Measurements from ENCODE around the gene DUOXA2.
A peak's percentile ranks its signal among the peaks of the same experiment; 100 is the strongest.
"Not testable (repeated sequence)": the region's sequence is repeated elsewhere in the genome, so short reads cannot be mapped to it uniquely, and the experiment has no call there.

The DUOXA2 gene

DNA sequence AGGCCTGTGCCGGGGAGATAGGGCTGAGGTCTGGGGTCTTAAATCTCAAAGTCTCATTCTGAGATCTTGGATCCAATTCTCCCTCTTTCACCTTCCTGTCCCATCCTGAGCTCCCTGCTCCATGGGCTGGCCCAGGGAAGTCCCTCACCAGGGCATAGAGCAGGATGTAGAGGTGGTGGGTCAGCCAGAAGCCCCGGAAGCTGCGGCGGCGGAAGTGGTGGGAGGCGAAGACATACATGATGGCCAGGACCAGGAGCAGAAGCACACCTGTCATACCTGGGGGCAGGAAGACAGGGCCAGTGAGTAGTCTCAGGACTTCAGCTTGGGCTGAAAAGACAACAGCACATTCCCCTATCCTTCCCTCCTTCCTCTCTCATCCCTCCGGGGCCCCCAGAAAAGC is 16.7 kb upstream of the DUOXA2 start:
- DNase-seq: no peak

DNA sequence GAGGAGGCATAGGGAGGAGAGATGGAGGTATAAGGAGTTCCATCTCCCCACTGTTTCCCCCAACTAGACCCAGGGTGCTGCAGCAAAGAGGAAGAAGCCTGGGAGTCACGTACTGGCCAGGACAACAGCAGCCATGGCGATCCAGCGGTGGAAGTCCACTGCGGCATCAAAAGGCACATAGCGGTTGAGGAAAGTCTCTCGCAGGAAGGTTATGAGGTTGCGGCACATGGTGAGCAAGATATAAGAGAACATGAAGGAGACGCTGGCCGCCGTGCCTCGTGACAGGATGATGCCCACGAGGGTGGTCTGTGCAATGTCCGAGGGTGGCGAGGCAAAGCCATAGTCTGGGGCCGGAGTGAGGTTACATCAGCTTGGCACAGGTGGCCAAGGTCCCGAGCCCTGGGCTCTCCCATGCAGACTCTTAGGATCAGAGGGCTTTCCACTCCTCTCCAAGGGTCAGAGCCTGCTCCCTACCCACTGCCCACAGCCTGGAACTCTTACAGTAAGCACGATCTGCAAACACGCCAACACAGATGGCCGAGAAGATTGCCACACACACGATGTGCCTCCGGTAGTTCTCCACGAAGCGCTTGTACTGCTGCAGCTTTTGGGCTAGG is 14.5 kb upstream of the DUOXA2 start:
- DNase-seq: no peak

DNA sequence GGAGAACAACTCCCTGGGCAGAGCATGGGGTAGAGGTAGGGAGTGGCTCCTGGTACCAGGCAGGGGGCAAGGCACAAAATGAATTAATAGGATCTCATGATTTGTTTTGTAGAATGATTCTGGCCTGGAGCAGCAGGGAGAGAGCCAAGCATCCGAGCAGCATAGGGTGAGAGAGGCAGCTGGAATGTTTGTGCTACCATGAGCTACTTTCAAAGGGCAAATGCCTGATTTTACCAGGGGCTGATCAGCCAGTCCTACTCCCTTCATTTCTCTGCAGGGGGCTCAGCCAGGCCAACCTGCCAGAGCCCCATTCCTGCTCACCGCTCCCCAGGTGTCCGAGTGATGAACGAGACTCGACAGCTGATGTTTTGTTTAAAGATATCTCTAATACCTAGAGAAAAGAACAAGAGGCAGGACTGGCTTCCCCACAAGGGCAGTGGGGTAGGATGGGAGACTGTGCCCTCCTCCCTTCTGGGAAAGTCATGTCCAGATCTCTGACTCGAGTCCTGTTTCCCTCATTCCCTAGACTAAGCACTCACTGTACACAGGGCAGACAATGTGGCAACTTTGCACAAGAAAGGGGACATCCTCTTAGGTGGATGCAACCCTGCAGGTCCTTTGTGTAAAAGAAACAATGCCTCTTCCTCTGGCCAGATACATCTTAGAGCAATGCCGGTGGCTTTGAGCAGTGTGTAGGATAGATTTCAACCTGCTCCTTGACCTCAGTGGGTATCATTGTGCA is 13.1 kb upstream of the DUOXA2 start:
- DNase-seq: peak; percentile 55

DNA sequence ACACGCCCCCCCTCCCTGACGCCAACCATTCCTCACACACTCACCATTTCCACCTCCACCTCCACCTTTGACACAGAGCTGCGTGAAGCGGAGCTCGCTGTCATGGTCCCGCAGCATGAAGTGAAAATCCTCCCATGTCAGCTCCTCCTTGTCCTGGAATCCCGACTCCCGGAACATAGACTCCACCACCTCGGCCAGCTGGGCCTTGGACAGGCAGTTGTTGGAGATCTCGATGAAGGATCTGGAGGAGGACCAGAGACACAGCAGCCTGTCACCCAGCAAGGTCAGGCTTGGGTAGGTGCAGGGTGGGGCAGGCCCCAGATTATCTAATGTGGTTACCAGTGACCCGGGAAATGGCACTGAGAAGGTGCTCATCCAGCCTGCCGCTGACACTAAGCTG is 12.4 kb upstream of the DUOXA2 start:
- no peak for DNase-seq

DNA sequence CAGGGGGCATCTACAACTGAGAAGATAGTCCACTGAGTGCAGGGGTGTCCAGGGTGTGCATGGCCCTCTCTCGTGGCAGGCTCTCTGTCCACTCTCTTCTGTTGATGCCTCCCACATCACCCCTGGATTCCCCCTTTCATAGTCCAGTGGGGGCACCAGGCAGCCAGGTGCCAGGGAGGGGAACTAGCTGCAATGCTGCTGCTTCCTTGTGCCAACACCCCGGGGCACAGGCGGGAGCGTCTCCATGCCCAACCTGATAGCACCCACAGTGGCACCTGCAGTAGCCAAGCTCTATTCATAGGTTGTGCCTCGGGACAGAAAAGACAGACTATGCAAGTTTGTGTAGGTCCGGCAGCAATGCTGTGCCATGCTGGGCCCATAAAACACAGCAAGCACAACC is 11.9 kb upstream of the DUOXA2 start:
- no peak for DNase-seq

DNA sequence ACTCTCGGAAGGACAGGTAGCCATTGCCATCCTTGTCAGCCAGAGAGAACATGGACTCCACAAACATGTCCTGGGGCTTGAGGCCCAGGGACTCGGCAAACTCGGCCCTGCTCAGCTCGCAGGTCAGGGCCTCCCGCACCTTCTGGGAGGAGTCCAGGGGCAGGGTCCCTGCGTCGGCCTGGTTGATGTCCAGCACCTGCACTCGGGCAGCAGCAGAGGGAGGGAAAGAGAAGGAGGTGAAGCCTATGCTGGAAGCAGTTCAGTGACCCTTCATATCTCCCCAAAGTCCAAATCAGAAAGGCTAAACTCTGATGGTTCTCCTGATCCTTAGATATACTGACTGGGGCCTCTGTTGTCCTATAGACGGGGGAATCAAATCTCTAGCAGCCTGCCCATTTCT is 10.0 kb upstream of the DUOXA2 start:
- DNase-seq: not testable (repeated sequence)

DNA sequence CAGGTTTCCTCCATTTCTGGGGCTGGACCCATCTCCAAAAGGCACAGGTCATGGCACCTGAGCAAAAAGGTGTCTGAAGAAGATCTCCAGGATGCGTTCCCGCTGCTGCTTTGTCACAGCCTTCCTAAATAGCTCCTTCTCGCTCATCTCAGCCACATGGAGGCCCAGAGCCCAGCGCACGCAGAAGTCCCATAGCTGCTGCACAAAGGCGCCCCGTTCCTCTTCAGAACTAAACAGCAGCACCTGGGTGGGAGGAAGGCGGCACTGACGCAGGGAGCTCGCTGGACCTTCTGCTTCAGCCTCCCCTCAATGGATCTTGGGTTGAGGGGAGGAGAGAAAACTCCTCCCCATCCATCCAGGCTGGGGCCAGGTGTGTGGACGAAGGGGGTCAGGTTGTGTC is 8.5 kb upstream of the DUOXA2 start:
- no peak for DNase-seq

DNA sequence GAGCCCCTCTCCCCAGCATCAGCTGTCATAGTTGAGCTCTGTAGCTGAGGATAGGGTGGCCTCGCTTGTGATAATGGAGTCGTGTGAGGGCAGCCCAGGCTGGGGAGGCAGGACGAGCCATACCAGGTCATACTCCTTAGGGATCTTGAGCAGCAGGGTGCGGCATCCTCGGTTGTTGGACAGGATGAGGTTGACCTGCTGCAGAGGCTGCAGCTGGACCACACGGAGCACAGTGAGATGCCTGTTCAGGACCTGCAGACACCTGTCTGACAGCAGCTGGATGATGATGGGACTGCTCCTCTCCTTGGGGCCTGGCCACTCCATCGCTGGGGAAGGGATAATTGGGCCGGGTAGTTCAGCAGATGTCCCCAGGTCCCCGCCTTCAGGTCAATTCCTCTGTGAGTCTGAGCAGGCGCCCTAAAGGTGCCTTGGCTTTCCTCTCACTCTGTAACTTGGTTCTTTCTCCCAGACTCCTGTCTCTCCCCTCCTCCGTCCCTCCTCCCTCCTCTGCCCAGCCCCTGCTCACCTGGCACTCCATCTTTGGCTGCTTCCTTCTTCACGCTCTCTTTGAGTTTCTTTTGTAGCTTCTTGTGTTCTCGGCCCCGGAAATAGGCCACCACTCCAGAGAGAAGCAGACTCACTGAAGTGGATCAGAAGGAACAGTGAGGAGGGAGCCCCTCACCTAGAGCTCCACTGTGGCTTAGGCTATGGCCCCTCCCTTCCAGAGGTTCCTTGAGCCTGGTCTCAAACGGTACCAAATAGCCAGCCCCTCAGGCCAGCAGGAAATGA is 7.9 kb upstream of the DUOXA2 start:
- no peak for DNase-seq

DNA sequence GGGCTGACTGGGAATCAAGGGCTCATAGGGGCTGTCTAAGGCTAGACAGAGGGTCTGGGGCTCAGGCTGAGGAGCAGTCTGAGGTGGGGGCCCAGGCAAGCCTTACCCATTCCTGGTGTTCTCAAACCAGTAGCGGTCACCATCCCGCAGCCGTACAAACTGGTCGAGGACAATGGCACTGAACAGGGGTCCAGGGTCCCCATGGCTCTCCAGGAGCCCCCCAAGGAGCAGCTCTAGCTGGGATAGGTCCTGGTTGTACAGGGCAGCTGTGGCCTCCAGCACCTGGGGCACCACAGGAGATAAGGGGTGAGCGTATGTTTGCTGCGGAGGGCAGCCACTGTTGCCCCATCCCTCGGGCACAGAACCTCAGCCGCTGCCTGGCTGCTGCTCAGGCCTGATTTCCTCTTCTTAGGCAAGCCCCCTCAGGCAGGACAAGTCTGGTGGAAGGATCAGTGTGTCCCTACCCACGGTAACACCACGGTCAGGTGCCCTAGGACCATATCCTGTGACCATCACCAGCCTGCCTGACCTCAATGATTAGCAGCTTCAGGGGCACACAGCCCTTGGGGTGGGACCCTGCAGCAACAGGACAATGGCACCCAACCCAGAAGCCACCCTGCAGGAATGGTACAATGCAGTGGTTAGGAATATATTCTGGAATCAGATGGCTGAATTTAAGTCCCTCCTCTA is 6.0 kb upstream of the DUOXA2 start:
- no peak for DNase-seq

DNA sequence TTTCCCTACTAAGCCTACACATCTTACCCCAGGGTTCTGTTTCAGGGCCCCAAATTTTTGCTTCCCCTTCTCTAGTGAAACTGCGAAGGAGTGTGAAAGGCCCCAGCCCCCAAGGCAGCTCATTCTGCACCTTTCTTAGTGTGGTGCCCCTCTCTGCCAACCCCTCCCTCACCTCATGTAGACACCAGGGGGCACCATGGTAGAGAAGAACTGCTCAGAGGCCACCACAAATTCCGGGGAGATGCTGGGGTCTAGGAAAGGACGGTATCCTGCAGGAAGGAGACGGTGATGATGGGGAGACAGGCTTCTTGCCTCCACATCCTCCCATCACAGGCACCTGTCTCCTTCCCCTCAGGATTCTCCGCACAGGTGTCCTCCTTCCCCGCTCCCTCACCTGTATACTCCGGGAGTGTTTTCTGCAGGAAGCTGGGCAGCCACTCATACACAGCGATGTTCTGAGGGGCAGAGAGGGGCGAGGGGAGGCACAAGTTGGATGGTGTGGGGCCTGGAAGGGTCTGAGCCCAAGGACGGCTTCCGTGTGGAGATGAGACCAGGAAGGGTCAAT is 3.8 kb upstream of the DUOXA2 start:
- no peak for DNase-seq

DNA sequence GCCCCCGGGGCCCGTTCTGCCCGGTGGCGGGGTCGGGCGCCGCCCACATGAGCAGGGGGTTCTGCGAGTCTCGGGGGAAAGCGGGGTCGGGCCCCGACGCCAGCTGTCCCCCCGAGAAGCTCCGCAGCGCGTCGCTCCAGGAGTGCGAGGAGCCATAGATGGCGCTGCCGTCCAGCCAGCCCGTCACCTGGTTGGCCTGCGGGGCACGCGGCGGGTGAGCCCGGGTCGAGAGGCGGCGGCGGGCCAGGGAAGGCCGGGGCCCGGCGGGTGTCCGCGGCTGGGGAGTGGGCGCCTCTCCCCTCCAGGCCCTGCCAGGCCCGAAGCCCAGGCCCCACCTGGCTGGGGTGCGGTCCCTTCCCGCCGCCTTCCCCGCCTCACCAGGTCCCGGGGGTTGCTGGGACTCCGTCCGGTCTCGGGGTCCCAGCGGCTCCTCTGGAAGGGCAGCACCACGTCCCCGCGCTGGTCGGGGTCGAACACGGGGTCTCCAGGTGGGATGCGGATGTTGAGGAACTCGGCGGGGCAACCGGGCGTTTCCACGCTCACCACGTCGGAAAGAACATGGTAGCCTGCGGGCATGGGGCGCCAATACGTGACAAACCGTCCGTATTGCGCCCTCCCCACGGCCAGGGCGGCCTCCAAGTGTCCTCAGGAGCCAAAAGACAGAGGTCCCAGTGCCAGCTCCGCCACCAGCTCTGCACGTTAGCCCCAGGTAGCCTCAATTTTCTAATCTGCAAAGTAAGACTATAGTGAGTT is 2.6 kb upstream of the DUOXA2 start:
- DNase-seq: no peak

DNA sequence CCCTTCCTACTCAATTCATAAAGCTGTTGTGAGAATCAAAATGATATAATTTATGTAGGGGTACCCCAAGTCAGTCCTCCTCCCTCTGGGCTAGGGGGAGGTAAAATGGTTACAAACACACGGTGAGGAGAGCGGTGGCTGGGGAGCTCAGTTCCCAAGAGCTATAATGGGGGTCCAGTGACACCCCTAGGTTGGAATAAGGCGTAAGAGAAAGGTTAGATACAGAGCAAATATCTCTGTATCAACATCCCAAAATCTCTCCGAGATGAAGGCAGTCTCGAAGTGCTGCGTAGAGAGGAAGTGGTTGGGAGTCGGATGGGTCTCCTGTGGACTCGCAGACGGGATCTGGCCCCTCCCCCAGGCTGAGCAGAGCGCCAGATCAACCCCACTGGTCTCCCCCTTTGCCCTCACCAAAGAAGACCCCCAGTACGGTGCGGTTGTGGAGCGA is 2.0 kb upstream of the DUOXA2 start:
- peak; percentile 39 for DNase-seq

DNA sequence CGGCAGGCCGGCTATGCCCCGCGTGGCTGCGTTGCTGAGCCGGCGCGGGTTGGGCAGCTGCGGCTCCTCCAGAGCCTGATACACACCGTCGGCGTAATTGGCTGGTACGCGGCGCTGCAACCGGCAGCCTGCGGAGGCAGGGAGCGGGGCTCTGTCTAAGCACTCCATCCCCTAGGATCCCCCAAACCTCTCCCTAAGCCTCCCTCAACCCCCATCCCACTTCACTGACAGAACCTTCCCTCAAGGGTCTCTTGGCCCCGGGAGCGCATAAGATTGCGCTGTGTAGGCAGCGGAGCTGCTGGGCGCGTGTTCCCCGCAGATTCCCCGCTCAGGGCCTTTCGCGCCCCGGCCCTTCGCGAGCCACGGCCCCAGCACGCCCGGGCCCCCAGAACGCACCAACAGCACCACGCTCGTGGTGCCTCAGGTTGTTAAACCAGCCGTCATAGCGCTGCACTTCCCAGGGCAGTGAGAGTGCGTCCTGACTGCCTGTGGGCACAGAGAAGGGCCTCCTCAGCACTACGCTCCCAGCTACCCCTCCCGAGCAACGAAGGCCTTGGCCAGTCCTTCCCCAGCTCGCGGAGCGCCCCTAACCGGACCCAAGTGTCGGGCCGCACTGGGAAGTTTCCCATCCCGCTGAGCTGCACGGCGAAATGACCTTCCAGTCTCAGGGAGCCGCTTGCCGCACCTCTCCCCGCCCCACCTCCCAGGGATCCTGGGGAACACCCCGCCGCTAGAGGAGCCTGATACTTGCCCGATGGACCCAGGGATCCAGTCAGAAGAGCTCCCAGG is 1.3 kb upstream of the DUOXA2 start:
- peak; percentile 39 for DNase-seq

DNA sequence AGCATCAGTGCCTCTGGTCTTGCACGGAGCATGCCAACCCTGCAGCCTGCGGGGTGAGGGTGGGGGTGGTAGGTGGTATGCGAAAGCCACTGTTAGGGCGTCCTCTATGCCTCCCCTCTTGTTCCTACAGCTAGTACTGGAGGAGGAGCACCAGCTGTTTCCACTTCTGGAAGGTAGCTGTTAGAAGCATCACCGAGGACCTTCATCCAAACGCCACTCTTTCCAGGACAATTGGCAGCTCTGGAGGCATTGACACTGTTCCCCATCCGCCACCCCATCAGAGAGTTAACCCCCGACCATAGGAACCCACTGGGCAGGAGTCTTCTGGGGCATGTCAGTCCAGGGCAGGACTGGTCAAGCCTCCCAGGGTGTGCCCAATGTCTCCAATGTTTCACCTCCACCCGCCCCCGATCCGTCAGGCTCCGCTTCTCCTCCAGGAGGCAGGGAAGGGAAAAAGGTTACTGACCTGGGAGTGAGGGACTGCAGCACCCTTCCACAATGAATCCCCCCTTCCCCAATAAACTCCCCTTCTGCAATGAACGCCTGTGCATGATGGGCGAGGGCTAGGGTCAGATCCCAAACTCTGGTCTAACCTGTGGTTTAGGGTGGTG is 641 bp upstream of the DUOXA2 start:
- DNase-seq: no peak

DNA sequence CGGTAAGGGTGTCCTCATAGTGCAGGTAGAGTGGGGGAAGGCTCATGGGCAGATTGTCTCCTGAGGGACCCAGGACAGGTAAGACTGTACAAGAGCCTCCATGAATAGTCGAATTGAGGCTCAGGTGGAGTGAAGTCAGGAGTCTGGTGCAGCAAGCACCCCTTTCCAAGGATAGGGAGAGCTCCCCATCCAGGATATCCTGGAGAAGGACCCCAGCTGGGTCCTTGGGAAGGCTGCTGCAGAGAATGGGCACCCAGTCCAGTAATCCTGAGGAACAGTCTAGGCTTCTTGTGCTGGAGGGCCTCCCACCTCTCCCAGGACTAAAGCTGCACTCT is 592 bp downstream of the DUOXA2 start:
- no peak for DNase-seq

DNA sequence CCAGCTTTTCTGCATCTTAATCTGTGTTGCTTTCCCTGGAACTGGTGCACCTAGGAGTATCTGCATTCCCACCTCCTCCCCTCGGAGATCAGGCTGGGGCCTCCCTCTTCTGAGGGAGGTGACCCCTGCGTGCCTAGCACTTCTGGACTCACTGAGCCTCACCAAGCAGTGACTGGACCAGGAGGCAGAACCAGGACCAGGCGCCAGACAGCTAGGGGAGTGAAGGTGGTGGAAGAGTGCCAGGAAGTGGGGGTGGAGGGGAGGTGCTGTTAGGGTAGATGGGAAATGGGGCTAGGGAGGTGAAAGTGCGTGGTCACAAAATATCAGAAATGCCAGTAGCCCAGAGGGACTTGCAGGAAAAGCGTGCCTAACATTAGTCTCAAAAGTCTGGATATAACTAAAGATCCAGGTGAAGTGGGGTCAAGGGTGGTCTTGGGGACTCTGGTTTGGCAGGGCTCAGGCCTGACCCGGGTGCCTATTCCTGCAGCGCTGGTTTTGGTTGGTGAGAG is 1.2 kb downstream of the DUOXA2 start:
- no peak for DNase-seq

DNA sequence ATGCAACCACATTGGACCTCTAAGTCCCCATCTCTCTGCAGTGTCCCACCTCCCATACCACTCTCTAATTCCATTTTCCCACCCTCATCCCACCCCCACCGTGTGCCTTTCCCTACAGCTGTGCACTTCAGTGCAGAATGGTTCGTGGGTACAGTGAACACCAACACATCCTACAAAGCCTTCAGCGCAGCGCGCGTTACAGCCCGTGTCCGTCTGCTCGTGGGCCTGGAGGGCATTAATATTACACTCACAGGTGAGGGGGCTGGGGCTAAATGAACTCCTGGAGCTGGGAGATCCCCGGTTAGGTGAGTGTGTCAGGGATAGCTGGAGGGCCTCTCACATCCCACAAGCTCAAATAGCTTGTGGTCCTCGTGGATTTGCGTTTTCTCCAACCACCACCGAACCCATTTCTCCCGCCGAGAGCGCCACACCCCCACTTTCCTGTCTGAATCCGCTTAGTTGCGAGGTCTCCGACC is 1.9 kb downstream of the DUOXA2 start:
- DNase-seq: no peak

DNA sequence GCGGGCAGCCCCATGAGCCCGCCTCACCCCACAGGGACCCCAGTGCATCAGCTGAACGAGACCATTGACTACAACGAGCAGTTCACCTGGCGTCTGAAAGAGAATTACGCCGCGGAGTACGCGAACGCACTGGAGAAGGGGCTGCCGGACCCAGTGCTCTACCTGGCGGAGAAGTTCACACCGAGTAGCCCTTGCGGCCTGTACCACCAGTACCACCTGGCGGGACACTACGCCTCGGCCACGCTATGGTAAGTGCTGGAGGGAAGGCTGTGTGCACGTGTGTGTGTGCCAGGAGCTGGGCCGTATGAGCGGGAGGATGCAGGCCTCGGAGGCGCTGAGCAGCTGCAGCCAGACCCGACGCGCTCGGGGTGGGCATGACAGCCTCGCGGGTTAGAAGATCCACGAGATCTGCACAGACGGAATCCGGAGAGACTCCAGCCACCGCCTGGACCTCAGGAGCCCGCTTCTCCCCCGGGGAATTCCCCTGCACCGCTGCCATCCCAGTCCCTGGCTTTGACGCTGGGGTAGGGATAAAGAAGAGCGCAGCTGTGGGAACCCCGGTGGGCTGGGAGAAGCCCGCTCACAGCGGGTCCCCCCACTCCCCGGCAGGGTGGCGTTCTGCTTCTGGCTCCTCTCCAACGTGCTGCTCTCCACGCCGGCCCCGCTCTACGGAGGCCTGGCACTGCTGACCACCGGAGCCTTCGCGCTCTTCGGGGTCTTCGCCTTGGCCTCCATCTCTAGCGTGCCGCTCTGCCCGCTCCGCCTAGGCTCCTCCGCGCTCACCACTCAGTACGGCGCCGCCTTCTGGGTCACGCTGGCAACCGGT is 2.6 kb downstream of the DUOXA2 start:
- DNase-seq: peak; percentile 50

DNA sequence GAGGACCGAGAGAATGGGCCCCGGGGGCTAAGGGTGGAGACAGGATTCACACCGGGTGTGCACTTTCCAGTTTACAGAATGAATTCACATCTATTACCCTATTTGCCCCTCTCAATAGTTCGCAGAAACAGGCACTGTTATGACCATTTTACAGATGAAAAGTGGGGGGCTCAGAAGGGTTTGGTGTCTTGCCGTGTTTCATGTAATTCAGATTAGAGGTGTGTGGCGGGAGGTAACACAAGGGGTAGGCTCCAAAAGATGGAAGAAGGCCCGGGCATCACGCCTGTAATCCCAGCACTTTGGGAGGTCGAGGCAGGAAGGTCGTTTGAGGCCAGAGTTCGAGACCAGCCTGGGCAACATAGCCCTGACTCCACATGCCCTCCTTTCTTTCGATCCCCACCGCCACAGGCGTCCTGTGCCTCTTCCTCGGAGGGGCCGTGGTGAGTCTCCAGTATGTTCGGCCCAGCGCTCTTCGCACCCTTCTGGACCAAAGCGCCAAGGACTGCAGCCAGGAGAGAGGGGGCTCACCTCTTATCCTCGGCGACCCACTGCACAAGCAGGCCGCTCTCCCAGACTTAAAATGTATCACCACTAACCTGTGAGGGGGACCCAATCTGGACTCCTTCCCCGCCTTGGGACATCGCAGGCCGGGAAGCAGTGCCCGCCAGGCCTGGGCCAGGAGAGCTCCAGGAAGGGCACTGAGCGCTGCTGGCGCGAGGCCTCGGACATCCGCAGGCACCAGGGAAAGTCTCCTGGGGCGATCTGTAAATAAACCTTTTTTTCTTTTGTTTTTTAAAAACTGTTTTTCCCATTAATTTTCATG is 3.4 kb downstream of the DUOXA2 start:
- no peak for DNase-seq
